HG03558 (cell line): Measurements from ENCODE around the gene DNAH7.

Experiments
- ATAC-seq: cut with Tn5 transposase; IDR thresholded peaks from one replicate; pipeline ENCODE4 v1.9.1; 2021; ENCODE audit warnings: moderate number of reproducible peaks; ENCODE audit not compliant: unreplicated experiment; ENCODE audit errors: extremely low read depth

The DNAH7 gene

DNA sequence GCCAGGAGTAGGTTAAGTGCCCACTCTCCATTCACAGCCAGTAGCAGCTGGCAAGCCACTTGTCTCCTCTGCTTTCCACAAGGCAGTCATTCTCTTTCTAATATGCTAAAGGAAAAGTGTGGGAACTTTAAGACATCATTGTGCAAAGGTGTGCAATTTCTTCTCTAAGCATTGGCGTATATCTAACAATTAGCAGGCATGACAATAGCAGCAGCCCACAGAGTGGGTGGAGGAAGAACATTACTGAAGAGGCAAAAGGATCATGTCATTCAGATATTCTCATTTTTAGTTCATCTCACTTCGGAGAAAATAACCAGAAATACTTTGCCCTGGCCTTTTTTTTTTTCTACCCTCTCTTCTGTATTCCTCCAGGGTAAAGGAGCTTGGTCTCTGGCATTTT, 177.6 kb downstream of the DNAH7 start:
- no peak for ATAC-seq

DNA sequence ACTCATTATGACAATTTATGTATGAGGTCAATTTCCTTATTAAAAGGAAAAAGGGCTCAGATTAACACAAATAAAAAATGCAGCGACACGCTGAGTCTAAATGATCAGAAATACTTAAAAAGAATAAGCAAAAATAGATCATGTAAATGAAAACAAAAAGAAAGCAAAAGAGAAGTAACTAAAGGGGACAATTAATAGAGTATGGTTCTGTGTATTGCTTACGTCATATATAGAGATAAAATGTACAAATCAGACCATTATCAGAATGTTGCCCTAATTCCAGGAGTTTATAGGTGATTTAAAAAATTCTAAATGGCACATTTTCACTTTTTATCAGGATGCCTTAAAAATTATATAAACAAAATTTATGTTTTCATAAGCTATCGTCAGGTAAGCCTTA, 189.5 kb downstream of the DNAH7 start:
- no peak for ATAC-seq

DNA sequence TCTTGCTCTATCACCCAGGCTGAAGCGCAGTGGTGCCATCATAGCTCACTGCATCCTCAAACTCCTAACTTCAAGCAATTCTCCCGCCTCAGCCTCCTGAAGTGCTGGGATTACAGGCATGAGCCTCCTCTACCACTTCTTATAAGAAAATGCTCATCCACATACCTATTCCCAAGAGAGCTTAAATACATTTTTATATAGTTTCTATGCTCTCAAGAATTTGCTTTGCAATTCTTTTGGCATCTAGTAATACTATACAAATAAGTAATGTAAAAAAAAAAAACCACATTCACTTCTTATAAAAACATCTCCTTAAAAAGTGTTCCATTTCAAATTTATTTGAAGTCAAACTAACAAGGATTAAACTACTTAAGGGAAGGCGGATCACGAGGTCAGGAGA, 197.3 kb downstream of the DNAH7 start:
- ATAC-seq: no peak

- ATAC-seq: no peak
These were observed 204.3 kb downstream of the DNAH7 start for GRCh38 chr2:195864316-195864715.

DNA sequence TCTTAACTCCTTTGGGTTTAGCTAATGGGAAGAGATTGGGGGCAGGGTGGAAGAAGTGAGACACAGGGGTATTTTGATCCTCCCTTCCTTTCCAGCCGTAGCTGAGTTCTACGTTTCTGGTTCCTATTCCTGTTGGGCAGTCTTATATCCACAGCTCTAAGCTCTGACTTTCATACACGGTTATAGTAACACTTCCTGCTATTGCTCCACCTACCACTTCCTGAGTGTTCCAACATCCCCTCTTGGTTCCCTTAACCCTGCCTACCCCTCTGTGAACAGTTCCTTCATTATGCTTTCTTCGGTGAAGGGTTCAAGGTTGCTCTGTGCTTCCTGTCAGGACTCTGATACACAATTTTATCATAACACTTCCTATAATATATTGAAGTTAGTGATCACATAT, 205.1 kb downstream of the DNAH7 start:
- no peak for ATAC-seq

GRCh38 chr2:195863121-195863520, 205.5 kb downstream of the DNAH7 start:
- no peak for ATAC-seq

- no peak for ATAC-seq
These were observed 206.8 kb downstream of the DNAH7 start for GRCh38 chr2:195861821-195862220.

DNA sequence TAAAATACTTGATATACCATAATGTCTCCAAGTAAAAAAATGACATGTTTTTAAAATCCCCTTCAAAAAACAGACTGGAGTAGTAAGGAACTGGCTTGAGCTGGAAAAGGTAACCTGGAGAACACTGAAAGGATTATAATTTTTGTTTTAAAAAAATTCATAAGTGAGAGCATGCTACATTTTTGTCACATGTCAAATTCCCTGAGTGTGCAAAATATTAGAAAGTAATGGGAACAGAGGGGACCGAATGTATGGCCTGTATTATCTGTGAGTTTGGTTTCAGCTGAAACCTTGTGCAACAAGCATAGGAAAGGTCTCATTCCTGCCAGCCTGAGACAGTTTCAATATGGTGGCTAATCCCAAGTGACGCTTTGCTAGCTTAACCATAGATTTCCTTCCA, 209.1 kb downstream of the DNAH7 start:
- ATAC-seq: no peak

- no peak for ATAC-seq
These were observed 211.5 kb downstream of the DNAH7 start for GRCh38 chr2:195857132-195857531.

DNA sequence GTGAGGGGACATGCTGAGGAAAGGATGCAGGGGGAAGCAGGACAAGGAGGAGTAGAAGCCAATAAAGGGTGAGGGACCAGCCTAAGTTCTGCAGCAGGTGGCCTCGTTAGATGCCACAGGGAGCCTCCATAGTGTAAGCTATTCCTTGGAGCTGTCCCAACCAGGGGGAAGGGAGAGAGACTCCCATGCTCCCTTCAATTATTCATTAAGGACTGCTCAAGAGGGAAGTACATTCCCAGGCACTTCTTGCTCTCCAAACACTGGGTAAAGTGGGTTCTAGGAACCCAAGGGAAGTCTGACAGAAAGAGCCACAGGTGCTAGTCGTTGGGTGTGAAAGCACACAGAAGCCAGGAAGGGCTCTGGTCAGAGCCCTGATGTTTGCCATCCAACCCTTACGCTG, 217.9 kb downstream of the DNAH7 start:
- no peak for ATAC-seq

DNA sequence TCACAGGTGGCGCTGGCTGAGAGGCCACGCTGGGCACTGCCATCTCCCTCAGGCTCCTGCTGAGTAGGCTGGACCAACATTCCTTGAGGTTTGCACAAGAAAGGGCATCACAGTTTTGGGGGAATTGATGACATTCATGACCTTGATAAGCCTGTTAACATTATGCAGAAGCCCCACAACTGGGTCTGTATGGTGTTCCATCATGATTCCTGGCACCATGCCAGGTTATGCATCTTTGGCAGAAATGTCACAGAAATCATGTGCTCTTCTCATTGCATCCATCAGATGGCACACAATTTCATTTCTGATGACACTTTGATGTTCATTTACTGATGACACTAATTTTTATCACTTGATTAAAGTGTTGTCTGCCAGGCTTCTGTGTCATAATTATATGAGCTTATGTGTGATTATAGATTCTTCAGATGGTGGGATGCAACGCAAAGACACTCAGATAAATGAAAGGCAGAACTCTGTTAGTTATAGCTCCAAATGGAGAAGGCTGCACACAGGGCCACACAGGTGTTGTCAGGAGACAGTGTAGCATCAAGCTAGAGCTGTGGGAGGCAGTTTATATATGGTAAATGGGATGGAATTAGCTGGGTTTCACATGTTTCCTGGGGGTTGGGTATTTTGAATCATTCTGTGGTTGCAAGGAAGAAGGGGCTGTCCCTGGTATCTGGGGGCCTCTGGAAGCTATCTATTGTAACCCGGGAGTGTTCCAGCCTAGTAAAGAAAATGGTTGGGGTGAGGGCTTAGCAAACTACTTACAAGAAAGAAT, 220.3 kb downstream of the DNAH7 start:
- no peak for ATAC-seq

GRCh38 chr2:195842932-195843331, 225.7 kb downstream of the DNAH7 start:
- ATAC-seq: no peak

GRCh38 chr2:195838002-195838401, 230.6 kb downstream of the DNAH7 start:
- no peak for ATAC-seq

DNA sequence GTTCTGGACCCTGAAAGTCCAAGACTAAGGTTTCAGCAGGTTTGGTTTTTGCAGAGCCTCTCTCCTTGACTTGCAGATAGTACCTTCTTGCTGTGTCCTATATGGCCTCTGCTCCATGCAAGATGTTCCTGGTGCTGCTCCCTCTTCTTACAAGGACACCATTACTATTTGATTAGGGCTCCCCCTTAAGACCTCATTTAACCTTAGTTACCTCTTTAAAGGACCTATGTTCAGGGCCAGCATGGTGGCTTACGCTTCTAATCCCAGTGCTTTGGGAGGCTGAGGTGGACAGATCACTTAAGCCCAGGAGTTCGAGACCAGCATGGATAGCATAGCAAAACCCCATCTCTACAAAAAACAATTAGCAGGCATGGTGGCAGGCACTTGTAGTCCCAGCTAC, 232.6 kb downstream of the DNAH7 start:
- ATAC-seq: no peak

DNA sequence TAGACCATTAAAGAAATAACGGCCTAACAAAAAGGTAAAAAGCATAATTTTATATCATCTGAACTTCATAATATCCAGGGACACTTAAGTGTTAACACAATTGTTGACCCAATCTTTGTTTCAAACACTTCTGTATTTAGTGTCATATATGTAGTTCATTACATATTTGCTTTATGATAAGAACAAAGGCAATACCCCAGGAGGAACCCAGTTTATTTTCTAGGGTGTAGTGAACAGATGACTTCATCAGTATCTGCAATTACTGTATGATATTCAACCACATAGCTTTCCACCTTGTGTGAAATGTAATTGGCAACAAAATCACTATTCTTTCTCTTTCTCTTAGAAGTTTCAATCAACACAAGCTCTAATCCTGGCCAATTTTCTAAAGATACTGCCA, 233.8 kb downstream of the DNAH7 start:
- ATAC-seq: no peak

GRCh38 chr2:195830968-195831950, 237.4 kb downstream of the DNAH7 start:
- no peak for ATAC-seq

DNA sequence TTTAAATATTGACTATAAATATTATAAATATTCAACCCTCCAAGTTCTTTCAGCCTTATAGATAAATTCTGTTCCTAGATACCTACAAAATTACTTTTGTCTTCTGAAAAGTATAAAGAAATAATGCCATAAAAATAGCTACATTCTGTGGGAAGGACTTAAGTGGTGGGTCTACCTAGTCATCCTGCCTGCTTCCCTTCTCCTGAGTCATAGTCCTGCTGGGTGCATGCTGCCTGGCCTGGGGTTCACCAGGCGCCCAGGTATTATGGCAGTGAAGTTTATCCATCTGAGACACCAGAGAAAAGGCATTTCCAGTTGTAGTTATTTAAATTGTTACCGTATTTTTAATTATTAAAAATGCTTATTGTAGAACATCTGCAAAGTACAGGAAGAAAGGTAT, 244.2 kb downstream of the DNAH7 start:
- no peak for ATAC-seq

DNA sequence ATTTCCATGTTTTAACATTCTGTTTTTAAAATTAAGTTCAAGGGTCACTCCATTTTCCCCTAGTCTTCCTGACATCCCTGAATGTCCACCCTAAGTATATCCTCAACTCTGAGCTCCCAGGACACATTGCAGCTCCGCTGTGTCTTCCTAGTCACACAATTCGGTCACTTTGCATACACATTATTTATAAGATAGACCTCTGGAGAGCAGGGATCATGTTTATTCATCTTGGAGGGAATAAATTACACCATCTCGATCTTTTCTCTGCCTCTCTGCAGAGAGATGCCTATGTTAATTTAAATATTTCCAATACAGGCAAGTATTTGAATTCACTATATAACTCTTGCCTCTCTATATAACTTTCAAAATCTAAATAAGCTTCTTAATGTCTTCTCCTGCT, 245.4 kb downstream of the DNAH7 start:
- ATAC-seq: no peak

- no peak for ATAC-seq
These were observed 247.1 kb downstream of the DNAH7 start for GRCh38 chr2:195821566-195821932.

- ATAC-seq: no peak
These were observed 247.6 kb downstream of the DNAH7 start for GRCh38 chr2:195820867-195821565.

GRCh38 chr2:195820373-195820772, 248.3 kb downstream of the DNAH7 start:
- ATAC-seq: no peak
